H1 (cell line): ENCODE results near the gene KRTAP4-12. TPM values are rescaled to one million over a fixed set of nuclear protein-coding genes. Genes with fewer than 3 reads are reported as not detected.

Experiments used
- CTCF ChIA-PET: fragments of 300-600 bp; sonication (Branson Sonifier 250); formaldehyde crosslinking; loops from one replicate; lab custom pipeline; 2021; ENCODE audit not compliant: partially characterized antibody; lab: Charles Lee
- POLR2A ChIA-PET: fragments of 300-600 bp; sonication (Branson Sonifier 250); formaldehyde crosslinking; loops from one replicate; lab custom pipeline; 2021; ENCODE audit warnings: inconsistent platforms; ENCODE audit not compliant: partially characterized antibody; lab: Charles Lee
- DNase-seq, 2 experiments: peaks; one replicate each; pipeline versions ENCODE4 v3.0.0 to v3.0.0-alpha.2; 2010 to 2022; ENCODE audit warnings: low spot score in 2 of 2, low read depth in 1 of 2, mixed read lengths in 1 of 2
- FAIRE-seq: peaks from 2 replicates; lab custom pipeline; 2011; peaks lifted over from hg19 to GRCh38; lab: Jason Lieb, UNC
- H2AFZ ChIP-seq: 2 replicates; pipeline ENCODE4 v1.8.1; 2012; ENCODE audit warnings: low read length, inconsistent platforms
- H2AK5ac ChIP-seq: 2 replicates; pipeline ENCODE4 v1.6.1; 2013; ENCODE audit warnings: low read depth, low read length
- H2BK120ac ChIP-seq: replicated peaks from 2 replicates; pipeline ENCODE3; 2013; ENCODE audit warnings: low read depth, low read length, inconsistent platforms
- H2BK12ac ChIP-seq: 2 replicates; pipeline ENCODE4 v1.6.1; 2013; ENCODE audit warnings: low read depth, low read length
- H2BK15ac ChIP-seq: 2 replicates; pipeline ENCODE4 v1.6.1; 2013; ENCODE audit warnings: low read length
- H2BK20ac ChIP-seq: 2 replicates; pipeline ENCODE4 v1.6.1; 2013; ENCODE audit warnings: low read length
- H2BK5ac ChIP-seq: 2 replicates; pipeline ENCODE4 v1.6.1; 2013; ENCODE audit warnings: low read depth, low read length
- H3K14ac ChIP-seq: 2 replicates; pipeline ENCODE4 v1.6.1; 2013; ENCODE audit warnings: inconsistent platforms; ENCODE audit not compliant: insufficient read length
- H3K18ac ChIP-seq: 2 replicates; pipeline ENCODE4 v1.6.1; 2013; ENCODE audit warnings: low read length; ENCODE audit errors: extremely low read depth
- H3K23ac ChIP-seq: 2 replicates; pipeline ENCODE4 v1.6.1; 2013; ENCODE audit warnings: inconsistent platforms; ENCODE audit not compliant: insufficient read length
- H3K23me2 ChIP-seq: 2 replicates; pipeline ENCODE4 v1.6.1; 2013; ENCODE audit warnings: low read depth, low read length
- H3K27ac ChIP-seq: 2 replicates; pipeline ENCODE4 v1.6.1; 2011; ENCODE audit warnings: low read depth, low read length, inconsistent platforms
- H3K27me3 ChIP-seq, 4 experiments: replicated peaks in 1 of 4; 1 replicate in 1 of 4; 2 replicates in 3 of 4; pipeline versions ENCODE4 v1.6.1 to v1.8.1; 2011 to 2013; ENCODE audit warnings: low read length in 3 of 4, mild to moderate bottlenecking in 3 of 4, inconsistent platforms in 2 of 4, mixed read lengths in 2 of 4, moderate library complexity in 1 of 4; ENCODE audit not compliant: control insufficient read depth in 3 of 4, insufficient read depth in 3 of 4; ENCODE audit errors: extremely low read depth in 1 of 4
- H3K36me3 ChIP-seq, 4 experiments: 2 replicates each; pipeline versions ENCODE4 v1.6.1 to v1.8.1; 2011 to 2013; ENCODE audit warnings: mild to moderate bottlenecking in 4 of 4, low read length in 3 of 4, moderate library complexity in 2 of 4, control low read depth in 1 of 4, inconsistent platforms in 1 of 4; ENCODE audit not compliant: insufficient read depth in 4 of 4, control insufficient read depth in 2 of 4
- H3K4ac ChIP-seq: replicated peaks from 2 replicates; pipeline ENCODE3; 2013; ENCODE audit warnings: low read length, low read depth, mixed read lengths, inconsistent platforms; ENCODE audit not compliant: insufficient read length
- H3K4me1 ChIP-seq, 4 experiments: replicated peaks in 1 of 4; 1 replicate in 1 of 4; 2 replicates in 3 of 4; pipeline versions ENCODE4 v1.6.1 to v1.8.1; 2011 to 2013; ENCODE audit warnings: low read length in 3 of 4, inconsistent platforms in 2 of 4, mixed read lengths in 1 of 4; ENCODE audit not compliant: insufficient read depth in 4 of 4, control insufficient read depth in 3 of 4
- H3K4me2 ChIP-seq, 2 experiments: 2 replicates each; pipeline versions ENCODE4 v1.6.1 to v1.8.1; 2011 to 2013; ENCODE audit warnings: low read depth in 2 of 2, low read length in 2 of 2, control low read depth in 1 of 2, inconsistent platforms in 1 of 2, mild to moderate bottlenecking in 1 of 2; ENCODE audit not compliant: insufficient read depth in 1 of 2
- H3K4me3 ChIP-seq, 4 experiments: fragments of 200-600, 300-600 bp in 1 of 4; sonication (generic), shearing (Covaris generic), sonication (Bioruptor Twin) in 1 of 4; 2 replicates each; pipeline versions ENCODE4 v1.5.1 to v1.8.1; 2011 to 2016; ENCODE audit warnings: low read length in 4 of 4, low read depth in 3 of 4, control low read depth in 2 of 4, inconsistent platforms in 2 of 4, mild to moderate bottlenecking in 2 of 4, mixed read lengths in 1 of 4, moderate library complexity in 1 of 4; ENCODE audit not compliant: insufficient read depth in 2 of 4; ENCODE audit errors: extremely low read depth in 1 of 4
- H3K56ac ChIP-seq: replicated peaks from 2 replicates; pipeline ENCODE3; 2013; ENCODE audit warnings: low read depth, mild to moderate bottlenecking, mixed read lengths, low read length, inconsistent platforms; ENCODE audit not compliant: insufficient read length
- H3K79me1 ChIP-seq: 2 replicates; pipeline ENCODE4 v1.6.1; 2013; ENCODE audit warnings: low read depth, low read length, control low read depth
- H3K79me2 ChIP-seq, 2 experiments: 2 replicates each; pipeline versions ENCODE4 v1.6.1 to v1.8.1; 2012 to 2013; ENCODE audit warnings: low read length in 2 of 2, mild to moderate bottlenecking in 2 of 2, inconsistent platforms in 1 of 2; ENCODE audit not compliant: insufficient read depth in 2 of 2, control insufficient read depth in 1 of 2
- H3K9ac ChIP-seq, 4 experiments: replicated peaks in 1 of 4; 1 replicate in 1 of 4; 2 replicates in 3 of 4; pipeline versions ENCODE4 v1.6.1 to v1.8.1; 2011 to 2013; ENCODE audit warnings: low read depth in 3 of 4, low read length in 3 of 4, control low read depth in 2 of 4, mild to moderate bottlenecking in 2 of 4, moderate library complexity in 2 of 4, inconsistent platforms in 1 of 4; ENCODE audit errors: extremely low read depth in 1 of 4
- H3K9me3 ChIP-seq, 2 experiments: 2 replicates each; pipeline versions ENCODE4 v1.6.1 to v1.8.1; 2012 to 2013; ENCODE audit warnings: mild to moderate bottlenecking in 2 of 2, moderate library complexity in 2 of 2, control low read depth in 1 of 2, inconsistent platforms in 1 of 2, low read depth in 1 of 2, low read length in 1 of 2, mixed read lengths in 1 of 2; ENCODE audit not compliant: insufficient read depth in 2 of 2
- H4K20me1 ChIP-seq, 2 experiments: replicated peaks in 1 of 2; 2 replicates each; pipeline versions ENCODE3 to v1.8.1; 2011 to 2013; ENCODE audit warnings: inconsistent platforms in 2 of 2, low read length in 2 of 2, mild to moderate bottlenecking in 1 of 2; ENCODE audit not compliant: insufficient read depth in 2 of 2, control insufficient read depth in 1 of 2
- H4K5ac ChIP-seq: 2 replicates; pipeline ENCODE4 v1.6.1; 2013; ENCODE audit warnings: low read length, low read depth, mixed read lengths, inconsistent platforms; ENCODE audit not compliant: insufficient read length
- H4K8ac ChIP-seq: 2 replicates; pipeline ENCODE4 v1.8.0; 2013; ENCODE audit warnings: mild to moderate bottlenecking, moderate library complexity, low read length, inconsistent platforms; ENCODE audit not compliant: insufficient read depth; ENCODE audit errors: extremely low read depth
- H4K91ac ChIP-seq: replicated peaks from 2 replicates; pipeline ENCODE3; 2013; ENCODE audit warnings: low read length, mixed read lengths, inconsistent platforms; ENCODE audit not compliant: insufficient read length
- RAD21 ChIP-seq, 2 experiments: IDR thresholded peaks in 1 of 2; conservative IDR thresholded peaks in 1 of 2; 2 replicates each; pipeline ENCODE4 v1.6.1; 2011; ENCODE audit warnings: low read depth in 2 of 2, low read length in 2 of 2, improper control_type of control experiment in 1 of 2, inconsistent platforms in 1 of 2, mild to moderate bottlenecking in 1 of 2, moderate library complexity in 1 of 2
- SP1 ChIP-seq: IDR thresholded peaks from 2 replicates; pipeline ENCODE4 v1.6.1; 2011; ENCODE audit warnings: low read depth, low read length
- ZNF274 ChIP-seq: IDR thresholded peaks from 2 replicates; pipeline ENCODE4 v1.7.0; 2012; ENCODE audit warnings: low read length, borderline replicate concordance; ENCODE audit errors: extremely low read depth
- WGBS, 2 experiments: shearing (Covaris generic) in 1 of 2; methylation state at CpG; one replicate each; pipeline versions ENCODE4 v1.1.6 to v1.1.7; 2013 to 2015; ENCODE audit warnings: low lambda C conversion rate in 2 of 2, mixed read lengths in 2 of 2, inconsistent platforms in 1 of 2, low coverage in 1 of 2, missing lambda C conversion rate in 1 of 2; ENCODE audit not compliant: insufficient replicate concordance in 2 of 2, insufficient coverage in 1 of 2, insufficient read length in 1 of 2; ENCODE audit errors: extremely low coverage in 1 of 2, missing lambda C conversion rate in 1 of 2; 5-methylcytosine and 5-hydroxymethylcytosine counted together
- polyA plus RNA-seq, 7 experiments: library from polyadenylated mRNA; depleted of rRNA in 3 of 7; stranded (reverse) in 5 of 7; unstranded in 2 of 7; fragments of >200 nt in 5 of 7; fragments of 200-250 nt in 2 of 7; gene quantifications; 1 replicate in 5 of 7; 2 replicates in 1 of 7; 4 replicates in 1 of 7; pipeline versions ENCODE4 v1.2.1 to v1.2.3, GENCODE V29; 2011 to 2013; ENCODE audit warnings: missing spikeins in 2 of 7, mixed read lengths in 2 of 7
- total RNA-seq: library from RNA; stranded (reverse); fragmentation: NEBNext Ultra II Directional; extraction: Animal tissue kit (Norgen Biotek cat#: 25700); gene quantifications from 2 replicates; pipeline ENCODE4 v1.2.1, GENCODE V29; 2021

KRTAP4-12 gene
- total and polyA plus RNA-seq, 2 of the 8 experiments (the other 6 are each of a cell fraction or from before 2014, with no cell fraction given) = not detected

DNA sequence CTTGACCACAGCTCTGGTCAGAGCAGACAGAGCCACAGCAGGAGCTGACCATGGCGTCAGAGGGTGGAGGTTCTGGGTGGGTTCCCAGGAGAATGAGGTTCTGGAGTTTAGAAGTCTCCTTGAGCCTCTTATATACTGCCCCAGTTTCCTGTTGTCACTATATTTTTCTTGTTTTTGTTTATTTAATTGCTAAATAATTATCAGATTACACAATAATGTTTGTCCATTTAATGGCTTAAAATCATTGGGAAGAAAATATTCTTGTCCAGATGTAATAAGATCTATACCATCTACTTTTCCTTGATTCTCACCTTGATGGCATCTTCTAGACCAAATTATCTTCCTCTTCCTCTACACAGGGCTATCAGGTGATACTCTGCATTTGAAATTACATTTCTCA lies 44.1 kb upstream of the KRTAP4-12 start, which contains the start of gene KRTAP4-3:
Gene KRTAP4-3 (minus strand): TSS at position 101 of the 400 bp plus-strand sequence. CDS start 49 bp downstream, at position 52.
- Histone ChIP-seq H4K5ac (no peak within 1 kb of the TSS), H2BK20ac (no peak within 1 kb of the TSS), H2BK12ac (no peak within 1 kb of the TSS)
- WGBS, 2 experiments = 100% methylated on average over 1 of the region's 1 CpG; no CpG with 5 or more reads in 1 of the 2 experiments
- TF ChIP-seq SP1 (no peak), ZNF274 (no peak), RAD21 (IDR thresholded peaks at IDR 0.05 in 1 of 2, conservative IDR thresholded peaks at IDR 0.05 in 1 of 2; ENCODE audit: low read depth in 2 of 2, low read length in 2 of 2) (no peak)
- TF ChIP-seq, all 59 proteins: peak for 0
- H3K79me1 ChIP-seq = no peaks in the 10 kb centered on the region
- H2BK120ac ChIP-seq = no peak within 1 kb of the TSS
- ChIA-PET CTCF (interaction anchor here (0.6 kb wide), 2 partner anchors 8 to 548 kb away, joined by 3 read pairs; no protein-coding TSS in a partner anchor), POLR2A (no interaction called here)
- H4K8ac ChIP-seq = no peak within 1 kb of the TSS
- no peaks in the 10 kb centered on the region for H3K23me2 ChIP-seq
- no peak for DNase-seq
- H3K56ac ChIP-seq = no peak within 1 kb of the TSS
- H3K9ac ChIP-seq = no peak within 1 kb of the TSS
- no peak within 1 kb of the TSS for H3K23ac ChIP-seq
- H3K4me3 ChIP-seq = no peak within 1 kb of the TSS
- no peak within 1 kb of the TSS for H3K27ac ChIP-seq
- no peaks in the 10 kb centered on the region for H3K4me1 ChIP-seq
- H2AFZ ChIP-seq = no peak within 1 kb of the TSS
- H2BK5ac ChIP-seq = no peak within 1 kb of the TSS
- H3K27me3 ChIP-seq = no peaks in the 10 kb centered on the region
- FAIRE-seq = no peak
- H2BK15ac ChIP-seq = no peak within 1 kb of the TSS
- no peak within 1 kb of the TSS for H3K14ac ChIP-seq
- no peak within 1 kb of the TSS for H4K91ac ChIP-seq
- no peaks in the 10 kb centered on the region; a peak in 1 of 4 replicates for H3K9me3 ChIP-seq
- H3K79me2 ChIP-seq = no peaks in the 10 kb centered on the region
- H3K4ac ChIP-seq = no peak within 1 kb of the TSS
- no peaks in the 10 kb centered on the region for H3K36me3 ChIP-seq
- H4K20me1 ChIP-seq = no peaks in the 10 kb centered on the region
- H3K18ac ChIP-seq = no peak within 1 kb of the TSS
- H2AK5ac ChIP-seq = no peak within 1 kb of the TSS
- no peak within 1 kb of the TSS for H3K4me2 ChIP-seq
